ENCODE results near the gene TIMM10. TPM values are rescaled to one million over a fixed set of nuclear protein-coding genes. Genes with fewer than 3 reads are reported as not detected.

TIMM10 gene
- total RNA-seq, 3 donors from 2014 or later = 25.5 to 50.1 (median 49.9) TPM

DNA sequence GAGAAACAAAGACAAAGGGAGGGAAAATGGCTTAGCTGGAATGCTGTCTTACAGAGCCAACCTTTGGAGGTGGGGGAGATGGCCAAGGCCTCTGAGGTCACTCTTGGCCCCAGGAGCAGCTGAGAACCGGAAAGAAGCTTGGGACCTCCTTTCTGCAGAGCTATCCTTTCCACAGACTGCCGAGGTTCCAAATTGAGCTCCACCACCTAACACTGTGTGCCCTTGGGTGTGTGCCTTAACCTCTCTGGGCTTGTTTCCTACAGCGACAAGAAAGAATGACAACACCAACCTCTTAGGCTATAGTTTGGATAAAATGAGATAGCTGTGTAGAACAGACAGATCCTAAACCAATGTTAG lies 47.0 kb downstream of the TIMM10 start:
- Histone ChIP-seq H3K36me3 (ENCODE audit: low read depth) (no peaks in the 10 kb centered on the region), H3K9me3 (no peaks in the 10 kb centered on the region), H3K4me1 (ENCODE audit: low read depth) (peaks cover 9% of the 10 kb centered on the region), H3K4me3 (no peak overlapping the region)
- TF ChIP-seq, protein P1, sequence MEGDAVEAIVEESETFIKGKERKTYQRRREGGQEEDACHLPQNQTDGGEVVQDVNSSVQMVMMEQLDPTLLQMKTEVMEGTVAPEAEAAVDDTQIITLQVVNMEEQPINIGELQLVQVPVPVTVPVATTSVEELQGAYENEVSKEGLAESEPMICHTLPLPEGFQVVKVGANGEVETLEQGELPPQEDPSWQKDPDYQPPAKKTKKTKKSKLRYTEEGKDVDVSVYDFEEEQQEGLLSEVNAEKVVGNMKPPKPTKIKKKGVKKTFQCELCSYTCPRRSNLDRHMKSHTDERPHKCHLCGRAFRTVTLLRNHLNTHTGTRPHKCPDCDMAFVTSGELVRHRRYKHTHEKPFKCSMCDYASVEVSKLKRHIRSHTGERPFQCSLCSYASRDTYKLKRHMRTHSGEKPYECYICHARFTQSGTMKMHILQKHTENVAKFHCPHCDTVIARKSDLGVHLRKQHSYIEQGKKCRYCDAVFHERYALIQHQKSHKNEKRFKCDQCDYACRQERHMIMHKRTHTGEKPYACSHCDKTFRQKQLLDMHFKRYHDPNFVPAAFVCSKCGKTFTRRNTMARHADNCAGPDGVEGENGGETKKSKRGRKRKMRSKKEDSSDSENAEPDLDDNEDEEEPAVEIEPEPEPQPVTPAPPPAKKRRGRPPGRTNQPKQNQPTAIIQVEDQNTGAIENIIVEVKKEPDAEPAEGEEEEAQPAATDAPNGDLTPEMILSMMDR (IDR thresholded peaks at IDR 0.05) = no peak
- intact Hi-C loops (cut with DNase I, micrococcal nuclease) = no loop called here
- no peak for ATAC-seq
- DNase-seq = no peak

DNA sequence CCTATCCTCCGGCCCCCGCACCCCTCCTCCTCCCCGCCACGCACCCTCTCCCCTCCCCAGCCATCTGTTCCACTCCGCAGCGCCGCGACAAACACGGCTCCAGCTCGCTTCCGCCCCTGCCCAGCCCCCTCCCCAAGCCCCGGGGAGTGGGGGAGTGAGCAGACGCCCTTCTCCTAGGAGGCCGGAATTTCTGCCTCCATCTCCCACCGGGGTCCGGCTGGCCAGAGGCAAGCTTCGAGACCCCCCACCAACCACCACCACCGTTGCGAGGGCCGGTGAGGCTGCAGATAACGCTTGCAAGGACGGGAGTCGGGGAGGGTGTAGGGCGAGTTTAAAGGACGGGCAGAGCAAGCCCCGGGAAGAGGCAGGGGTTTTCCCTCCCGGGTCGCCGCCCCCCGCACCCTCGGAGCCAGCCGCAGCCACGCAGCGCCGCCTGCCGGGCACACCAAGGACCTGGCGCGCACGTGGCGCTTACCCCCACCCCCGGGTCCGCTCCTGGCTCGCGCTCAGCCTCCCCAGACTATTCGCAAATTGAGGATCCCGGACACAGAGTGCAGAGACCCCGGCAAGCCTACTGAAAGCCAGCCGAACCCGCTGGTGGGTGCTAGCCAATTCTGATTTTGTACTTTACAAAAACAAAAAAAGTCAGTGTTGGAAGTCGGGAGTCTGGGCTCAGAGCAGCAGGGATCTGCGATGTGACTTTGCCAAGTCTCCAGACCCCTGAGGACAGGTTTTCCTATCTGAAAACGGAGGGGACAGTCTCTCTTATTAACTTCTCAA lies 47.6 kb downstream of the TIMM10 start:
- no peaks in the 10 kb centered on the region for H3K36me3 ChIP-seq (ENCODE audit: low read depth)
- peak; percentile 62 for ATAC-seq
- peaks cover 9% of the 10 kb centered on the region for H3K4me1 ChIP-seq (ENCODE audit: low read depth)
- intact Hi-C loops (cut with DNase I, micrococcal nuclease) = no loop called here
- peak in 2 of 3 donors; percentile 29 to 59 for DNase-seq
- no peak overlapping the region for H3K4me3 ChIP-seq
- no peaks in the 10 kb centered on the region for H3K9me3 ChIP-seq
- TF ChIP-seq, protein P1 (IDR thresholded peaks at IDR 0.05) = peak; percentile 29

DNA sequence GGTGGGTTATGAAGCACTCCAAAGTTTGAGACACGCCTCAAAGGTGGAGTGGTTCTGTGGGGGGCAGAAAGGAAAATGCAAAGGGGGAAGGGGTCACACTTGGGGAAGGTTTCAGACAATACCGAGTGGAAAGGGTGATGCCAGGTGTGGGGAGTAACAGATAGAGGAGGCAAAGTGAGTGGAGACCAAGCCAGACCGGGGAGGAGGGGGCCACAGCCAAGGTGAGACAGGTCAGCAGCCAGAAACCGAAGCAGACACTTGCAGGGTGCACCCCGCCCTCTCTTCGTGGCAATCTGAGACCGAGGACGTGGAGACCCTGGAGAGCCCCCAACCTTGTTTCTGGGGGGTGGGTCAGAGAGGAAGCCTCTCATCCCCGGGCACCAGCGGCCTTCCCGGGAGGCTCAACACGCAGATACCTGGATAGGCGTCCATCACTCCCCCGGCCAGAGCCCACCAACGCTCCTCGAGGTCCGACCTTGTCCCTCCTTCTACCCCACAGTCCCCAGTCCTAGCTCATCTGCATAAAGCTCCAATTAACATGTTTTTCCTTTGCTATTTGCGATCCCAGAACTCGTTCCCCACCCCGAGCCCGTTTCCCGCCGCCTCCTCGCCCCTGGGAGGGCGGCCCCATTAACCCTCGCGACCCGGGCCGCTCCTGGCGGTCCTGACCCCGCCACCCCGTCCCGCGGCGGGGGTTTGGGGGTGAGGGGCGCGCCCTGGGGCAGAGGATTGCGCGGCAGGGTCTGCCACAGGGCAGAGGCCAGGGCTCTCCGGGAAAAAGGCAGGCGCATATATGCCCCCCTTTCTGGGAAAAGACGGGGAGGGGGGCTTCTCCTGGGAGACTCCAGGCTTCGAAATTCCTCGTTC lies 48.4 kb downstream of the TIMM10 start:
- Histone ChIP-seq H3K36me3 (ENCODE audit: low read depth) (no peaks in the 10 kb centered on the region), H3K9me3 (no peaks in the 10 kb centered on the region), H3K4me3 (no peak overlapping the region), H3K4me1 (ENCODE audit: low read depth) (peaks cover 18% of the 10 kb centered on the region)
- TF ChIP-seq, protein P1 (IDR thresholded peaks at IDR 0.05) = no peak
- intact Hi-C loops (cut with DNase I, micrococcal nuclease) = no loop called here
- DNase-seq (no peak), ATAC-seq (no peak)

DNA sequence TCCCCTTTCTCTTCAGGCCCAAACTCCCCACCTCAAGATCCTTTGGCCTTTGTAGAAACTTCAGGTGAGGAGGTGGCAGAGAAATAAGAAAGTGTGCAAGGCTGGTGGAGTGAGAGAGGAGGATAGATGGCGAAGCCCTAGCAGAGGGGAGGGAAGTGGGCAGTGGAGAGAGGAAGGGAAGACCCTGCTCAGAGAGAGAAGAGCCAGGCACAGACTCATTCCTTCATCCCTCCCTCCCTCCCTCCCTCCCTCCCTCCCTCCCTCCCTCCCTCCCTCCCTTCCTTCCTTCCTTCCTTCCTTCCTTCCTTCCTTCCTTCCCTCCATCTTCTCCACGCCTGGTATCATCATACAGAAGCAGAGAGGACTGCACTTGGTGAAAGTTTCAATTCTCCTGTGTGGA lies 49.2 kb downstream of the TIMM10 start:
- peaks cover 26% of the 10 kb centered on the region for H3K4me1 ChIP-seq (ENCODE audit: low read depth)
- TF ChIP-seq, protein P1 (IDR thresholded peaks at IDR 0.05) = no peak
- intact Hi-C loops (cut with DNase I, micrococcal nuclease) = no loop called here
- DNase-seq = no peak
- H3K9me3 ChIP-seq = no peaks in the 10 kb centered on the region
- no peaks in the 10 kb centered on the region for H3K36me3 ChIP-seq (ENCODE audit: low read depth)
- ATAC-seq = no peak
- H3K4me3 ChIP-seq = no peak overlapping the region

DNA sequence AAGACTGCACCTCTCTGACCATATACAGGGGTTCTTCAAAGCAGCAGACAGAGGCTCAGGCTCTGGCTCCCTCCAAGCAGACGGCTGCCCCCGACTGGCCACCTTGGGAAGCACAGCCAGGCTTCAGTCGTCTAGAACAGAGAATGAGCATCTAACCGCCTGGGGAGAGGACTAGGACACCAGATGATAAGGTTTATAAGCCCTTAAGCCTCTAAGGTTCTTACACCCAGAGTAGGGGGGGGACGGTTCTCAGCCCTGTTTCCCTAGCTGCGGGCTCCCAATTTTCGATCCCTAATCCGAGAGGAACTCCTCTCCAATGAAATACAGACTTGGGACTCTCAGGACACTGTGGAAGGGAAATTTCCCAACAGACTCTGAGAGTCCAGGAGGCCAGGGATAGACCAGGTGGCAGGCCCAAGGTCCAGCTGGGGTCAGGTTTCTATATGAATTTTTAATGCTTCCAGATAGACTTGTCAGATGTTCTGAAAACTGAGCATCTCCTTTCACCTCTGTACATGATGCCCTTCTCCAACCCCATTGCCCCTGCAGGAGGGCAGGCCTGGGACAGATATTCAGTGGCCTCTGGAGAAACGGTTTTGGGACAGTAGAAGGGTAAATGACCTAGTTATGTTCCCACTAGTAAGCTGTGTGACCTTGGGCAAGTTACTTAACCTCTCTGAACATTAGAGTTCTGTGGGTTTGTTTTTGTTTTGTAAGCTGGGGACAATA lies 50.0 kb downstream of the TIMM10 start:
- DNase-seq = peak in 2 of 3 donors; percentile 80 to 86
- peaks cover 32% of the 10 kb centered on the region for H3K4me1 ChIP-seq (ENCODE audit: low read depth)
- intact Hi-C loops (cut with DNase I, micrococcal nuclease) = no loop called here
- TF ChIP-seq, protein P1 (IDR thresholded peaks at IDR 0.05) = peak; percentile 58
- H3K36me3 ChIP-seq (ENCODE audit: low read depth) = no peaks in the 10 kb centered on the region
- H3K9me3 ChIP-seq = no peaks in the 10 kb centered on the region
- no peak overlapping the region for H3K4me3 ChIP-seq
- ATAC-seq = peak; percentile 50
